Measurements from ENCODE around the gene COG1. TPM values are rescaled to one million over a fixed set of nuclear protein-coding genes. Genes with fewer than 3 reads are reported as not detected.

Gene COG1
- 15.6 and 18.7 TPM in 2 replicates for total RNA-seq

GRCh38 chr17:73192894-73193701 is at the start of gene COG1:
TSS of gene COG1 (plus strand) at chr17:73193055. CDS start at chr17:73193070, 15 bp downstream.

Other genes with a start within 250 kb of the COG1 start
- gene SLC39A11, start 100.4 kb upstream of the COG1 start, total RNA-seq, result 11.8 and 16.9 TPM in 2 replicates
- gene SSTR2, start 28.0 kb upstream of the COG1 start, total RNA-seq, result under 0.01 TPM in 1 of 2 replicates, not detected in the other
- not detected in 2 replicates for gene CPSF4L, start 68.8 kb downstream of the COG1 start, total RNA-seq
- gene CDC42EP4, start 118.9 kb downstream of the COG1 start, total RNA-seq, result 47.5 and 54.7 TPM in 2 replicates